HepG2 (cell line): Measurements from ENCODE around the gene SP110. TPM values are rescaled to one million over a fixed set of nuclear protein-coding genes. Genes with fewer than 3 reads are reported as not detected.

Experiments used
- ATAC-seq: fragments of 200-7000 bp; cut with Tn5 transposase; 3 replicates; pipeline ENCODE4 v1.9.1; 2020; ENCODE audit warnings: mild to moderate bottlenecking, moderate library complexity
- BruUV-seq: library from RNA; stranded (reverse); fragments of 400-500 nt; replicated peaks from 2 replicates; lab custom pipeline; 2021; lab: Mats Ljungman, UMichigan
- CTCF ChIA-PET: fragments of 300-600 bp; formaldehyde crosslinking; extraction: SDS; loops from one replicate; lab custom pipeline; 2021; ENCODE audit warnings: low total read pairs, inconsistent platforms, low intra/inter-chr PET ratio; lab: Yijun Ruan, JAX
- POLR2A ChIA-PET: fragments of 350-600 bp; sonication (Branson Sonifier 250); formaldehyde crosslinking; loops from one replicate; lab custom pipeline; 2020; ENCODE audit warnings: antibody characterized with exemption, inconsistent platforms; lab: Yijun Ruan, JAX
- DNase-seq: peaks from one replicate; pipeline ENCODE4 v3.0.0-alpha.2; 2015; ENCODE audit warnings: low spot score
- FAIRE-seq: peaks from 3 replicates; lab custom pipeline; 2011; peaks lifted over from hg19 to GRCh38; lab: Jason Lieb, UNC
- H2AFZ ChIP-seq: one replicate; pipeline ENCODE4 v1.6.1; 2011; ENCODE audit warnings: low read length, inconsistent platforms
- H3K27ac ChIP-seq: fragments of 300-600 bp; 3 replicates; pipeline ENCODE4 v1.8.0; 2011; ENCODE audit warnings: mixed run types, mild to moderate bottlenecking, mixed read lengths, low read length, inconsistent platforms; ENCODE audit not compliant: insufficient read depth; ENCODE audit errors: extremely low read length
- H3K27me3 ChIP-seq, 2 experiments: fragments of 200-600 bp in 1 of 2; 2 replicates in 1 of 2; 3 replicates in 1 of 2; pipeline versions ENCODE4 v1.6.0 to v1.8.0; 2011; ENCODE audit warnings: low read length in 2 of 2, mild to moderate bottlenecking in 2 of 2, moderate library complexity in 2 of 2, inconsistent platforms in 1 of 2; ENCODE audit not compliant: insufficient read depth in 2 of 2, control insufficient read depth in 1 of 2
- H3K36me3 ChIP-seq, 2 experiments: fragments of 200-600 bp in 1 of 2; replicated peaks in 1 of 2; 2 replicates in 1 of 2; 3 replicates in 1 of 2; pipeline versions ENCODE4 v1.5.1 to v1.8.0; 2011; ENCODE audit warnings: low read length in 2 of 2, inconsistent platforms in 1 of 2; ENCODE audit not compliant: insufficient read depth in 2 of 2, control insufficient read depth in 1 of 2
- H3K4me1 ChIP-seq: 2 replicates; pipeline ENCODE4 v1.5.1; 2012; ENCODE audit warnings: low read length, inconsistent platforms; ENCODE audit not compliant: insufficient read depth
- H3K4me2 ChIP-seq: 2 replicates; pipeline ENCODE4 v1.6.0; 2011; ENCODE audit warnings: low read depth, low read length, inconsistent platforms
- H3K4me3 ChIP-seq, 3 experiments: fragments of 200-600 bp in 1 of 3; sonication (generic), shearing (Covaris generic) in 1 of 3; replicated peaks in 1 of 3; 2 replicates each; pipeline ENCODE4 v1.5.1; 2011 to 2016; ENCODE audit warnings: low read length in 3 of 3, inconsistent platforms in 2 of 3, low read depth in 2 of 3, mild to moderate bottlenecking in 2 of 3, control low read depth in 1 of 3, mixed read lengths in 1 of 3; ENCODE audit not compliant: insufficient read depth in 1 of 3
- H3K79me2 ChIP-seq: one replicate; pipeline ENCODE4 v1.6.1; 2011; ENCODE audit warnings: low read length, inconsistent platforms; ENCODE audit not compliant: insufficient read depth
- H3K9ac ChIP-seq: 2 replicates; pipeline ENCODE4 v1.6.0; 2011; ENCODE audit warnings: mild to moderate bottlenecking, low read depth, low read length, inconsistent platforms; ENCODE audit not compliant: insufficient read depth
- H3K9me3 ChIP-seq: 2 replicates; pipeline ENCODE4 v1.5.1; 2012; ENCODE audit warnings: mild to moderate bottlenecking, low read length
- H4K20me1 ChIP-seq: 2 replicates; pipeline ENCODE4 v1.6.0; 2011; ENCODE audit warnings: inconsistent platforms, mild to moderate bottlenecking, low read length, moderate library complexity; ENCODE audit not compliant: insufficient read depth
- DPF2 ChIP-seq: sonication (generic); formaldehyde crosslinking; IDR thresholded peaks from 2 replicates; pipeline ENCODE4 v1.4.0; 2020; ENCODE audit warnings: mild to moderate bottlenecking, low read depth, missing genetic modification reagents, borderline replicate concordance
- MTF2 ChIP-seq: sonication (generic); formaldehyde crosslinking; IDR thresholded peaks from 2 replicates; pipeline ENCODE4 v1.5.0; 2020; ENCODE audit warnings: missing genetic modification reagents, borderline replicate concordance
- NR2F2 ChIP-seq: IDR thresholded peaks from 2 replicates; pipeline ENCODE4 v1.6.1; 2012; ENCODE audit warnings: low read depth, inconsistent platforms, borderline replicate concordance
- PAF1 ChIP-seq: IDR thresholded peaks from 2 replicates; pipeline ENCODE4 v1.6.1; 2016; ENCODE audit warnings: missing genetic modification reagents, missing compliant biosample characterization
- RAD51 ChIP-seq: fragments of 450-650 bp; IDR thresholded peaks from 2 replicates; pipeline ENCODE4 v1.6.1; 2016; ENCODE audit warnings: borderline replicate concordance
- RFX1 ChIP-seq: fragments of 450-650 bp; IDR thresholded peaks from 2 replicates; pipeline ENCODE4 v1.6.1; 2017
- SKI ChIP-seq: fragments of 450-650 bp; IDR thresholded peaks from one replicate; pipeline ENCODE4 v1.6.1; 2018; ENCODE audit warnings: mild to moderate bottlenecking; ENCODE audit not compliant: partially characterized antibody
- ZNF292 ChIP-seq: sonication (generic); formaldehyde crosslinking; IDR thresholded peaks from 2 replicates; pipeline ENCODE4 v1.8.1; 2022; ENCODE audit warnings: mild to moderate bottlenecking, low read depth, missing genetic modification reagents, borderline replicate concordance
- ZNF543 ChIP-seq: sonication (generic); formaldehyde crosslinking; IDR thresholded peaks from 2 replicates; pipeline ENCODE4 v1.4.0; 2020; ENCODE audit warnings: mild to moderate bottlenecking, missing genetic modification reagents
- ZNF770 ChIP-seq: sonication (generic); formaldehyde crosslinking; IDR thresholded peaks from 2 replicates; pipeline ENCODE4 v1.5.0; 2020; ENCODE audit warnings: mild to moderate bottlenecking, missing genetic modification reagents
- ZSCAN12 ChIP-seq: sonication (generic); formaldehyde crosslinking; IDR thresholded peaks from 2 replicates; pipeline ENCODE4 v1.9.0; 2021; ENCODE audit warnings: mild to moderate bottlenecking, missing genetic modification reagents
- WGBS: methylation state at CpG from one replicate; pipeline ENCODE4 v1.1.6; 2017; ENCODE audit warnings: low lambda C conversion rate; 5-methylcytosine and 5-hydroxymethylcytosine counted together
- in situ Hi-C: cut with HindIII; loops from 2 replicates; pipeline ENCODE4 v1.10.0; 2017; ENCODE audit warnings: low pct_unique_long_range_greater_than_20kb; ENCODE audit not compliant: extremely low pct_ligation_motif_present
- intact Hi-C: fragments of 100-400 bp; cut with micrococcal nuclease; formaldehyde crosslinking; loops from one replicate; pipeline ENCODE4 v1.10.0; 2022; ENCODE audit not compliant: unreplicated experiment
- polyA plus RNA-seq, 8 experiments: library from polyadenylated mRNA; depleted of rRNA in 3 of 8; stranded (reverse) in 7 of 8; unstranded in 1 of 8; fragments of >200 nt; fragmentation: Illumina TruSeq in 4 of 8; extraction: Trizol in 4 of 8; gene quantifications; 2 replicates each; pipeline versions ENCODE4 v1.2.1 to v1.2.3, GENCODE V29; 2011 to 2016; ENCODE audit warnings: low read depth in 4 of 8, missing spikeins in 1 of 8, mixed read lengths in 1 of 8; ENCODE audit not compliant: insufficient read depth in 1 of 8
- total RNA-seq, 5 experiments: library from RNA; depleted of rRNA; stranded (reverse); fragments of >200 nt; fragmentation: Illumina TruSeq; extraction: Trizol; gene quantifications; 2 replicates each; pipeline ENCODE4 v1.2.3, GENCODE V29; 2016; ENCODE audit warnings: low read depth in 1 of 5
- TF ChIP-seq, protein P1 (sequence below): sonication (generic); formaldehyde crosslinking; IDR thresholded peaks from 2 replicates; pipeline ENCODE4 v1.5.0; 2020; ENCODE audit warnings: missing genetic modification reagents, mild to moderate bottlenecking, borderline replicate concordance

The SP110 gene
- total and polyA plus RNA-seq, 2 of the 13 experiments (the other 11 are each of a cell fraction or from before 2014, with no cell fraction given): 7.9 to 10.4 TPM

DNA sequence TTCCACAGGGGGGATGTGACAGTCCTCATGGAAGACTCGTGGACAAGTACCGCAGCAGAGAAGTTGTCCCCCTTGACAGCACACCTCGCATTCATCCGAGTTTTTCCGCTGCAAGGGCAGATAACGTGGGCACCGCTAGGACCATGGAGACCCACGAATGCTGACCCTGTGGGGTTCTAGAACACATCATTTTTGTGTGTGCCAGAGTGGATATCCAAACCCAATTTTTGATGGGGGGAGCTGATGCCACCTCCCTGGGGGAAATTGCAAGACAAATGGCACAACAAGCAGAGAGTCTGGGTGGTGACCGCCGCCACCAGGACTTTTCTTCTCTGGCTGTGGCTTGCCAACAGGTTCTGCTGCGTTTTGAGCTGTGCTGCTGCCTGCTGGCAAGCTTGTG is 46.9 kb downstream of the SP110 start:
- H3K9me3 ChIP-seq: no peaks in the 10 kb centered on the region
- FAIRE-seq: no peak
- WGBS: 86% methylated on average over 11 of the region's 11 CpGs
- no peaks in the 10 kb centered on the region for H3K79me2 ChIP-seq
- ChIA-PET POLR2A (no interaction called here), CTCF (no interaction called here)
- no peak for ATAC-seq
- no peak overlapping the region for H2AFZ ChIP-seq
- BruUV-seq: no TSS peak
- 0 out of 5 replicates have a peak, but pooled peaks cover 0 to 3% of the 10 kb centered on the region in 2 experiments for H3K36me3 ChIP-seq
- no peaks in the 10 kb centered on the region for H3K27me3 ChIP-seq
- no peak overlapping the region for H3K4me2 ChIP-seq
- no peak overlapping the region for H3K9ac ChIP-seq
- no peak for DNase-seq
- no peak overlapping the region for H3K4me3 ChIP-seq
- no peaks in the 10 kb centered on the region for H3K4me1 ChIP-seq
- no peaks in the 10 kb centered on the region for H4K20me1 ChIP-seq
- no peak for TF ChIP-seq ZNF292 (CRISPR knock-in tag)
- TF ChIP-seq ZNF770 (CRISPR knock-in tag): no peak
- no peak for TF ChIP-seq RAD51
- no peak for TF ChIP-seq ZSCAN12 (CRISPR knock-in tag)
- TF ChIP-seq MTF2 (CRISPR knock-in tag): no peak
- TF ChIP-seq NR2F2: no peak
- no peak for TF ChIP-seq RFX1
- TF ChIP-seq ZNF543 (CRISPR knock-in tag): no peak
- TF ChIP-seq SKI: no peak
- no peak for TF ChIP-seq DPF2
- no peak for TF ChIP-seq PAF1
- TF ChIP-seq, protein P1, sequence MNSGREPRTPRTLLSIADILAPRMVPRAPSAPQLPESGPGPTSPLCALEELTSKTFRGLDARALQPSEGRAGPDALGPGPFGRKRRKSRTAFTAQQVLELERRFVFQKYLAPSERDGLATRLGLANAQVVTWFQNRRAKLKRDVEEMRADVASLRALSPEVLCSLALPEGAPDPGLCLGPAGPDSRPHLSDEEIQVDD (CRISPR knock-in tag): no peak
- in situ Hi-C loops: no loop called here
- intact Hi-C loops: no loop called here
- no peak overlapping the region for H3K27ac ChIP-seq
